Nephron (organoid): Measurements from ENCODE around the gene TMTC2.

Experiments used
- H3K27ac Mint-ChIP-seq, 3 experiments: 2 replicates each; pipeline ENCODE4 v1.8.0; 2020; ENCODE audit warnings: mixed read lengths in 3 of 3, mild to moderate bottlenecking in 2 of 3, moderate library complexity in 1 of 3
- H3K27me3 Mint-ChIP-seq: 2 replicates; pipeline ENCODE4 v1.8.0; 2021; ENCODE audit warnings: low read depth, mild to moderate bottlenecking, moderate library complexity, mixed read lengths
- H3K36me3 Mint-ChIP-seq: 2 replicates; pipeline ENCODE4 v1.8.0; 2020; ENCODE audit warnings: low read depth, mixed read lengths
- H3K4me1 Mint-ChIP-seq: 2 replicates; pipeline ENCODE4 v1.8.0; 2020; ENCODE audit warnings: mixed read lengths
- H3K4me3 Mint-ChIP-seq, 3 experiments: 2 replicates each; pipeline ENCODE4 v1.8.0; 2020; ENCODE audit warnings: mild to moderate bottlenecking in 3 of 3, mixed read lengths in 3 of 3, moderate library complexity in 2 of 3
- H3K9me3 Mint-ChIP-seq: 2 replicates; pipeline ENCODE4 v1.8.0; 2020; ENCODE audit warnings: mixed read lengths
- CTCF ChIP-seq, 3 experiments: fragments of 200-600 bp; sonication (generic); IDR thresholded peaks; one replicate each; pipeline ENCODE4 v1.5.0; 2021; ENCODE audit warnings: antibody characterized with exemption in 3 of 3; ENCODE audit not compliant: unreplicated experiment in 3 of 3

Gene TMTC2

GRCh38 chr12:82749015-82749414 is 62.3 kb downstream of the TMTC2 start:
- Mint-ChIP-seq H3K4me3 (no peak overlapping the region), H3K27ac (no peak overlapping the region), H3K9me3 (no peaks in the 10 kb centered on the region), H3K36me3 (peaks cover 8% of the 10 kb centered on the region), H3K4me1 (peaks cover 10% of the 10 kb centered on the region), H3K27me3 (no peaks in the 10 kb centered on the region)
- TF ChIP-seq CTCF (IDR thresholded peaks at IDR 0.05; ENCODE audit: unreplicated experiment in 3 of 3) = no peak

GRCh38 chr12:82754856-82755255 is 68.2 kb downstream of the TMTC2 start:
- TF ChIP-seq CTCF (IDR thresholded peaks at IDR 0.05; ENCODE audit: unreplicated experiment in 3 of 3) = no peak
- Mint-ChIP-seq H3K36me3 (peaks cover 8% of the 10 kb centered on the region), H3K27me3 (no peaks in the 10 kb centered on the region), H3K27ac (no peak overlapping the region), H3K9me3 (no peaks in the 10 kb centered on the region), H3K4me3 (no peak overlapping the region), H3K4me1 (peaks cover 14% of the 10 kb centered on the region)

- Mint-ChIP-seq H3K4me1 (peaks cover 14% of the 10 kb centered on the region), H3K4me3 (no peak overlapping the region), H3K9me3 (no peaks in the 10 kb centered on the region), H3K27me3 (no peaks in the 10 kb centered on the region), H3K27ac (peak overlapping the region in 2 of 3 experiments; percentile 28 to 66), H3K36me3 (no peaks in the 10 kb centered on the region)
- TF ChIP-seq CTCF (IDR thresholded peaks at IDR 0.05; ENCODE audit: unreplicated experiment in 3 of 3) = no peak
These were observed 69.6 kb downstream of the TMTC2 start for GRCh38 chr12:82756303-82756702.

- no peaks in the 10 kb centered on the region for H3K9me3 Mint-ChIP-seq
These were observed 70.4 kb downstream of the TMTC2 start for GRCh38 chr12:82757059-82757458.

GRCh38 chr12:82757656-82758055 is 71.0 kb downstream of the TMTC2 start:
- no peaks in the 10 kb centered on the region for H3K27me3 Mint-ChIP-seq
- H3K4me3 Mint-ChIP-seq = no peak overlapping the region
- H3K36me3 Mint-ChIP-seq = no peaks in the 10 kb centered on the region
- no peak for TF ChIP-seq CTCF (IDR thresholded peaks at IDR 0.05; ENCODE audit: unreplicated experiment in 3 of 3)
- H3K27ac Mint-ChIP-seq = peak overlapping the region in 1 of 3 experiments; percentile 66
- H3K9me3 Mint-ChIP-seq = no peaks in the 10 kb centered on the region
- H3K4me1 Mint-ChIP-seq = peaks cover 14% of the 10 kb centered on the region

More at GRCh38 chr12:82757059-82757458, 70.4 kb downstream of the TMTC2 start:
- Mint-ChIP-seq H3K27me3 (no peaks in the 10 kb centered on the region), H3K36me3 (no peaks in the 10 kb centered on the region), H3K4me3 (no peak overlapping the region), H3K4me1 (peaks cover 14% of the 10 kb centered on the region), H3K27ac (peak overlapping the region in 1 of 3 experiments; percentile 66)
- no peak for TF ChIP-seq CTCF (IDR thresholded peaks at IDR 0.05; ENCODE audit: unreplicated experiment in 3 of 3)

GRCh38 chr12:82758749-82759330 is 72.1 kb downstream of the TMTC2 start:
- Mint-ChIP-seq H3K9me3 (no peaks in the 10 kb centered on the region), H3K4me3 (no peak overlapping the region), H3K36me3 (no peaks in the 10 kb centered on the region), H3K27ac (no peak overlapping the region), H3K4me1 (peaks cover 14% of the 10 kb centered on the region), H3K27me3 (no peaks in the 10 kb centered on the region)
- peak in 2 of 3 experiments; percentile 8 to 23 for TF ChIP-seq CTCF (IDR thresholded peaks at IDR 0.05; ENCODE audit: unreplicated experiment in 3 of 3)
